ENCODE results near the gene CMIP.

DNA sequence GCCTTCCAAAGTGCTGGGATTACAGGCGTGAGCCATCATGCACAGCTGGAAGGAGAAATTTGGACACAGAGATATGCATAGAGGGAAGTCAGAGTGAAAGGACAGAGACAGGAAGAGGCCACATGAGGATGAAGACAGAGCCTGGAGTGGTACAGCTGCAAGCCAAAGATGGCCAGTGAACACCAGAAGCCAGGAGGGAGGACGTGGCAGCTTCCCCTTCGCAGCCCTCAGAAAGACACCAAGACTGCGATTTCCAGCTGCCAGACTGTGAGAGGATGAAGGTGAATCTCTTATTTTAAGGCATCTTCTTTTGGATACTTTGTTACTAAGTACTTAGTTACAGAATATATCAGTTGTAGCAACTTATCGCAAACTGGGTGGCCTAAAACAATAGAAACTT is 274.0 kb downstream of the CMIP start:
- TF ChIP-seq, protein P1, sequence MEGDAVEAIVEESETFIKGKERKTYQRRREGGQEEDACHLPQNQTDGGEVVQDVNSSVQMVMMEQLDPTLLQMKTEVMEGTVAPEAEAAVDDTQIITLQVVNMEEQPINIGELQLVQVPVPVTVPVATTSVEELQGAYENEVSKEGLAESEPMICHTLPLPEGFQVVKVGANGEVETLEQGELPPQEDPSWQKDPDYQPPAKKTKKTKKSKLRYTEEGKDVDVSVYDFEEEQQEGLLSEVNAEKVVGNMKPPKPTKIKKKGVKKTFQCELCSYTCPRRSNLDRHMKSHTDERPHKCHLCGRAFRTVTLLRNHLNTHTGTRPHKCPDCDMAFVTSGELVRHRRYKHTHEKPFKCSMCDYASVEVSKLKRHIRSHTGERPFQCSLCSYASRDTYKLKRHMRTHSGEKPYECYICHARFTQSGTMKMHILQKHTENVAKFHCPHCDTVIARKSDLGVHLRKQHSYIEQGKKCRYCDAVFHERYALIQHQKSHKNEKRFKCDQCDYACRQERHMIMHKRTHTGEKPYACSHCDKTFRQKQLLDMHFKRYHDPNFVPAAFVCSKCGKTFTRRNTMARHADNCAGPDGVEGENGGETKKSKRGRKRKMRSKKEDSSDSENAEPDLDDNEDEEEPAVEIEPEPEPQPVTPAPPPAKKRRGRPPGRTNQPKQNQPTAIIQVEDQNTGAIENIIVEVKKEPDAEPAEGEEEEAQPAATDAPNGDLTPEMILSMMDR (conservative IDR thresholded peaks at IDR 0.05; ENCODE audit: low read depth, low read length), result no peak
- no peak for TF ChIP-seq EZH2 (IDR thresholded peaks at IDR 0.05; ENCODE audit: low read length, unreplicated experiment)
